Fibroblast of upper back skin (primary cell): ENCODE results near the gene PRDM15.

Experiments used
- DNase-seq: peaks from one replicate; pipeline ENCODE4 v3.0.0-alpha.2; 2013

The PRDM15 gene

DNA sequence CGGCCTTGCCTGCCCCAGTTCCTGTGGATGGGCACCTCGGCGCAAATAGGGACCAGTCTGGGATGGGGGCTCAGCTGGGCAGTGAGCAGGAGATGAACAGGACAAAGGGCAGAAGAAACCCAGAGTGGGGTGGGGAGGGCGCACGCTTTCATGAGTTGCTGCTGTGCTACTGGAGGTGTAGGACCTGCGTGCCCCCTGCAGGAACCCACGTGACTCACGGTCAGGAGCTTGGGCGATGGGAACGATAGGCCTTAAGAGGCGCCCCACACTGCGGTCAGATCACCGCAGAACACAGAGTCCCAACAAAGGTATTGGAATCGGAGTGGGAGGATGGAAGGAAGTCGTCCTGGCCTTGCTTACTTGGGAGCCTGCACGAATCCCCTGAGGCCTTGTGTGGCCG is 17.2 kb downstream of the PRDM15 start:
- DNase-seq = no peak

DNA sequence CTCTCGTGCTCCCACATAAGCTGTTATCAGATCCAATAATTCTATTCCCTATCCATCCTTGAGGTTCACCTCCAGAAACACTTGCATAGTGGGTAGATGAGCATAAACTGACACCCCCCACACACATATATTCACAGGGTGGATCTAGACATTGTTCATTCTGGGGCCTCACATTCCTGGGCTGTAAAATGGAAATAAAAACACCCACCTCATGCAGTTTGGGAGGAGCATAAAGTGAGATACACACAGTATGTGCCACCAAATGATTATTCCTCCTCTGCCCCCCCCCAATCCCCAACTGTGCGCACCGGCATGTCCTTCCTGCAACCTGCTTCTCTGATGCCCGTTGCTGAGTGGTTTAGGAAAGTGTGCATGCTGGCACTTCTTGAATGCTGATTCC is 17.9 kb downstream of the PRDM15 start:
- DNase-seq = no peak

DNA sequence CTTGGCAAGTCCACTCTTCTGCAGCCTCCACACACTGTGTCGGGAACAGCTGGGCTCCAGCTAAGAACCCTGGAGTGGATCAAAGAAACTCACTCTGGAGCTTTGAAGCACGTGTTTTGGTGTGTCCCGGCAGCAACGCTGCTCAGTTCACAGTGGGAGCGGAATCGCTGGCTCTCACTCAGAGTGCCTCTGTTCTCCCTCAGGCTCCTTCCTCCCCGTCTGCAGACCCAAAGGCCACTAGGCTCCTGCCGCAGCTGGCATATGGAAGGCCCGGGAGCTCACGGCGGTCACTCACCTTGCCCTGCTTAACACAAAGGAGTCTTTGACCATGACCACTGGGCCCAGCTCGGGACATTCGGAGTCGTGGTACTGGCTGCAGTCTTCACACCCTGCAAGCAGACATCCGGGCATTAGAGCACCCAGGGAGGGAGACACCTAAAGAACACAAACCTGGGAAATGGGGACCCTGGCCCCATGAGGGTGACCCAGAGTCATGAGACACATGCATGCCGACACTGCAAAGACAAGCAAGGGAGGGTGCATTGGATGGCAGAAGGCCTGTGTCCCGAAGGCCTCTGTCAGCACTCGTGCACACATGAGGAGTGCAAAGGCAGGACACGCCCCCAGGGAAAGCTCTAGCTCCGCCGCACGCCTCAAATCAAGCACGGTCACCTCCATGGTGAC is 19.7 kb downstream of the PRDM15 start:
- no peak for DNase-seq

DNA sequence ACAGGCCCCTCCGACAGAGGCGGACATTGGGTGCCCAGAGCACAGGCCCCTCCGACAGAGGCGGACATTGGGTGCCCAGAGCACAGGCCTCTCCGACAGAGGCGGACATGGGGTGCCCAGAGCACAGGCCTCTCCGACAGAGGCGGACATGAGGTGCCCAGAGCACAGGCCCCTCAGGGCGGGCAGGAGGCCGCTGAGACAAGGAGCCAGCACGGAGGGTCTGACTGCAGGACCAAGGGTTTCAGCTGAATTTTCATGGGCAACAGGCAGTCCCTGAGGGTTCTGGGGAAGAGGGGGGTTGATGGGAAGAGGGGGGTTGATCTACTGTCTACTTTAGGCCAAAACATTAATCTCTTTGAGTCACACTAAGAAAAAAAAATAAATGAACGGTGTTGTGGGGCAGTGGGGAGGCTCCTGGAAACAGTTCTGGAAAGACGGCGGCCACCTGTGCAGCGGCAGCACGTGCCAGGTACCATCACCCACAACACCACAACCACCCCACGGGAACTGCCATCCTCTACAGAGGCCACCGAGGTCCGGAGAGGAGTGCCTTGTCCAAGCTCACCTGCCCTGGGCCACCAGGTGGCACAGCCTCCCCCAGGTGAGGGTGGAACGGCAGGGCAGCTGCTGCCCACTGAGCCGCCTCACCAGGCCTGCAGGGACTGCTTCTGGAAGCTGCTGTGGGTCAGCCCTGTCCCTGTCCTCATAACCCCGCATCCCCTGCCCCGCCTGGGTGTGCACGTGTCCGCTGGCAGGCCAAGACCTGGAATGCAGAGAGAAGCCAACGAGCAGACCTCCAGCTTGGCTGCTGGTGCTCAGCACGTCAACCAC is 20.5 kb downstream of the PRDM15 start:
- DNase-seq = no peak

DNA sequence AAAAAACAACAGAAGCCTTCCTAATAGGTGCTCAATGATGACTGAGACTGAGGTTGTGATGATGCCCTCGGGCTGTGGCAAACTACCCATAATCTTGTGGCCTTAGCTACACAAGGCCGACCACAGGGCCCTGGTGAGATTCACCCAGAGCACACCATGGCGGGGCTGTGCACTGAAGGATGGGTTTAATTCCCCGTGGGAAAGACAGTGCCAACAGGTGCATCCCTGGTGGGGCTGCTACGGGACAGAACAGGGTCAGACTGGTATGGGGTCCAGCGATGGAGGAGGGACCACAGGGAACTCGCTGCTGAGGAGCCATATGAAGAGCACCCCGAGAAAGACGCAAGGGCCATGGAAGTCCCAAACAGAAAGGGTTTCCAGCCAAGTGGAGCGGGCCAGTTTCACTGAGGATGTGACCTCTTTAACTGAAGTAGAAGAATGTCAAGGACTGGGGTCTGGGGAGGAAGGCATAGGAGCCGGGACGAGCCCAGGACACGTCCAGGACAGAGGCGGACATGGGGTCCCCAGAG is 21.3 kb downstream of the PRDM15 start:
- no peak for DNase-seq

DNA sequence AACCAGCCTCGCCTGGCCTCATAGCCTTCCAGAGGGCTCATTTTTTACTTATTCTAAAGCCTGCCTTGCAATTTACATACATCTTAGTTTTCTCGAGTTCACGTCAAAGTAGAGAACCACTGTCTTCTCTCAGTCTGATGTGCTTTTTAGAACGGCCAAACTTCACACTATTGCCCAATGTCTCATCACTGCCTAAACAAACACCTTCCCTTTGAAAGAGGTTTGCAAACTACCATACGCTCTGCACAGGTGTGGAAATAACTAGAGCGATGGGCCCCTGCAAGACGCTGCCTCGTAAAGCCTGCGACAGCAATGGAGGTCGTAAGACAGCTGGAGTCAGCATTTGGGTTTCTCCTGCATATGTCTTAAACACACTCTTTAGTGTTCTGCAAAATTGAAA is 22.6 kb downstream of the PRDM15 start:
- DNase-seq = no peak

GRCh38 chr21:41854426-41854995 is 24.6 kb downstream of the PRDM15 start:
- no peak for DNase-seq

DNA sequence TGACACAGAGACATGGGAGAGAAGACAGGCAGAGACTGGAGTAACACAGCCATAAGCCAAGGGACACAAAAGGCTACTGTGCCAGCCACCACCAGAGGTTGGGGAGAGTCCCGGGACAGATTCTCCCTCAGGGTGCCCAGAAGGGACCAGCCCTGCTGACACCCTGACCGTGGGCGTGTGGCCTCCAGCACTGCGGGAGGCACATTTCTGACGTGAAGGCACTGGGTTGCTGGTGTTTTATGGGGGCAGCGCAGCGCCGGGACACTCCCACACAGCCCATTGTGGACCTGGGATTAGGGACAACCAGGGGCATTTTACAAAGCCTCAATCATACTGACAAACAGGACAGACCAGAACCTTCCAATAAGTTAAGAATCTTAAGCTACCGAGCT is 26.2 kb downstream of the PRDM15 start:
- no peak for DNase-seq

DNA sequence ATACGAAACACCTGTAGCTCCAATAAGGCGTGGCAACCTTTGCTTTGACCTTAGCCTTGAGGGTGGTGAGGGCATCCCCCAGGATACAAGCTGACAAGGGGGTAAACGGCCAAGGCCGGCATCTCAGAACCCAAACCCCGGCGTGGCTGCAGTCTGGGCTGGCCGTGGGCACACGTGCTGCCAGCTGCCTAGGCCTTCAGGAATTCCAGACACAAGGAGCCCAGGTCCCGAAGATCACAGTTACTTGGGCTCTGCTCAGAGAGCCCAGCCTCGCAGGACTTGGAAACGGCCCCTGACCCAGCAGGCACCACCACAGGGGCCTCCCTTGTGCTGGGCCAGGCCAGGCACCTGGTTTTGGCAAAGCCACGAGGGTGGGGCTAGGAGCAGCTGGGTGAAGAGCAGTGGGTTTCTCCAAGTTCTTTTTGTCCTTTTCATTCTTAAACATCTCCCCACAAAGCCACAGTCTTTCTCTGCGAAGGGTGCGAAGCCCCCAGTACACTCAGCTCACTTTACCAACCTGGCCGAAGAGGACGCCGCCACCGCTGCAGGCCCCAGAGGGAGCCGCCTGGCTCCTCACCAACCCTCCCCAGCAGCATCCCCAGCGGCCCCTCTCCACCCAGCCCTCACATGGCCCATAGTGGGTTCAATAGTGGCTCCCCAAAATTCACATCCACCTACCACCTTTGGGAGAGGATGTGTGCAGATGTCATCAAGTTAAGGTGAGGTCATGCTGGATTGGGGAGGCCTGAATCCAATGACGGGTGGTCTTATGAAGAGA is 26.8 kb downstream of the PRDM15 start:
- DNase-seq = no peak

DNA sequence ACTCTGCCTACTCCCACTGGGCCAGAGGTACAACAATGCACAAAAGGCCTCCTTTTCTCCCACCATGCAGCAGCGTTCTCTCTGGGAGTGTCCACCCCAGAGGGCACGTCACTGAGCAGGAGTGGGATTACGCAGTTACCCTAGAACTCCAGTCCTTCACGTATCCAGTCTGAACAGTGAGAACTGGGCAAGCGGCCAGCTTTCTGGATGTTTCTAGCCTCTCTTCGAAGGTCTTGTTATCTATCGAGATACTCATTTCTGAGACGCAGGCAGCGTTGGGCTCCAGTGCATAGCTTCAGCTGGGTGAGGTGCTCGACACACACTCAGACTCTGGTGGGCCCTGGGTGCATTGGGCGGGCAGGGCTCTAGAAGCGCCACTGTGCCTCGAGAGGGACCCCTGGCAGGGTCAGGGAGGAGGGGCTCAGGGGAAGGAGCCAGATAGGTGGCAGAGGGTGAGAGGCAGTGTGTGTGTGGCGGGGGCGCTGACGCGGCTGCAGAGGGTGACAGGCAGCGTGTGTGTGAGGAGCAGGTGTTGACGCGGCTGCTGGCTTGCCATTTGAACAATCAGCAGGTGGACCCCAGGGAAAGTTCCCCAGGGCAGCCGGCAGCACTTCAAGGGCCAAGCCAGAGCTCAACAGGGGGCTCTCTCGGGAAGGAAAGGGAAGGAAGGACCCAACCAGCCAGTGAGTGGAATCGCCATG is 27.9 kb downstream of the PRDM15 start:
- DNase-seq = no peak

DNA sequence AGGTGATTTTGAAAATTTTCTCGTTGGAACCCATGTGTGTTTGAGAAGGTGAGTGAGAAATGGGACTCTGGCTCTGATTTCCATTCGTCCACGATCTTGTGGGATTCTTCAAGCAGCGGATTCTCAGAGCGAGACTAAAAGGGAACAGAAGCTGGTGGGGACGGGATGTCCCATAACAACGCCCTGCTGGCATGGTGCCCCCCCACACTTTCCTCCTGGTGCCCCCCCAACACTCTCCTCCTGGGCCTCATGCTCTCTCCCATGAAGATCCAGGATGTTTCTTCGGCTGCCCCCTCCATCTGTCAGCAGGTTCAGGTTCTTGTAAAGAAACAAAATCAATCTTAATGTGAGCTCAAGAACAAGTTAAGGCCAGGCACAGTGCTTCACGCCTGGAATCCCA is 29.1 kb downstream of the PRDM15 start:
- no peak for DNase-seq

- DNase-seq = no peak
These were observed 30.1 kb downstream of the PRDM15 start for GRCh38 chr21:41848958-41849580.

DNA sequence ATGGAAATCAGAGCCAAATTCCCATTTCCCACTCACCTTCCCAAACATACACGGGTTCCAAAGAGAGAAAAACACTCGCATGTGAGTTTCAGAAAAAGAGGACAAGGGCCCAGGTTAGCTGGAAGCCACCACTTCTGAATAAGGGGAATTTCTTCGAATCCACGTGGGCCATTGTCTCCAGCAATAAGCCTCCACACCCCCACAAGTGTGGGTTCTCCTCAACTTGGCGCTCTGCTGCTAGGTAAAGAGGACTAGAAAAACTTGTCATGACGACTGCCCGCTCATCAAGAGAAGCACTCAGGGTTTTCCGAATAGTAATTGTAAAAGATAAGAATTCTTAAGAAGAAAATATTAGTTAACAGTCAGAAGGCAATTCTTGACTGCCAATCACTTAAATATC is 30.6 kb downstream of the PRDM15 start:
- no peak for DNase-seq

GRCh38 chr21:41847066-41847804 is 31.9 kb downstream of the PRDM15 start:
- peak; percentile 56 for DNase-seq

GRCh38 chr21:41846536-41846935 is 32.6 kb downstream of the PRDM15 start:
- no peak for DNase-seq

DNA sequence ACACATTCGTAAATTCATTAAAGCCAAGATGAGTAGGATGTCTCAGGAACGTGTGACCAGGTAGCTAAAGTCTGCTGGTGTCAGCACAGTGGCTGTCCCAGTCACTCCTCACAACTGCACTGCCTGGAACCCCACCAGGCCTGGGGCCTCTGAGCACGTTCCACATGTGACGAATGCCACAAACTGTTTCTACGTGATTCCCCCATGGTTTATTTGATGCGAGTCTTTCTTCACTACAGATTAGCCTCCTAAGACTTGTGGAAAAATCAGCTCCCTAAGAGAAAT is 33.2 kb downstream of the PRDM15 start:
- DNase-seq = no peak

GRCh38 chr21:41845310-41846032 is 33.7 kb downstream of the PRDM15 start:
- peak; percentile 9 for DNase-seq

DNA sequence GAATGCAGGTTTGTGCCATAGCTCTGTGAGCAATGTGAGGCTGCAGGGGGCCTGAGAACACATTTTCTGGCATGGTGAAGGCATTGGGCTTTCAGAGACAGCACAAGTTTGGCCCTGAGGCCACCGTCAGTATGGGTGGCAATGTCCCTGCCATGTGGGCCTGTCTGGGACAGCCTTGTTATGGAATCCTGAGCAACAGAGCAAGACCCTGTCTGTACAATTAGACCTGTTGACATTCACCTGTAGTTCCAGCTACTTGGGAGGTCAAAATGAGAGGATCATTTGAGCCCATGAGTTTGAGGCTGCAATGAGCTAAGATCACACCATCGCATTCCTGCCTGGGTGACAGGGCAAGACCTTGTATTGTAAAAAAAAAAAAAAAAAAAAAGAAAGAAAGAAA is 35.6 kb downstream of the PRDM15 start:
- no peak for DNase-seq

DNA sequence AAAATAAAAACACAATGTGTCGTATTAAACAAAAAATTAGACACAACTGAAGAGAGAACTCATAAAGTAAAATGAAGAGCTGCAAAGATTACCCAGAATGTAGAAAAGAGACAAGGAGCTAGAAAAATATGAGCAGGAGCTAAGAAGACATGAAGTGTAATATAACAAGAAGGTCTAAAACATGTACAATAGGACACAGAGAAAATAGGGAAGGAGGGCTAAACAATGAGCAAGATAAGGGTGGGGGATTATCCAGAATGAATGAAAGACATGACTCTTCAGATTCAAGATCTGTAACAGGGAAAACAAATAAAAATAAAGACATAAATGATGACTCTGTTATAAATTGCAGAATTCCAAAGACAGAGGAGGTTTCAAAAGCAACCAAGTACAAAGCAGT is 38.3 kb downstream of the PRDM15 start:
- DNase-seq = no peak

- no peak for DNase-seq
These were observed 39.6 kb downstream of the PRDM15 start for GRCh38 chr21:41839387-41840000.
